HEK293 (cell line): ENCODE results near the gene NLGN1.
A peak's percentile ranks its signal among the peaks of the same experiment; 100 is the strongest.

Source experiments
- CTCF ChIA-PET: fragments of 350-600 bp; formaldehyde crosslinking; extraction: SDS; loops from one replicate; lab custom pipeline; 2021; ENCODE audit warnings: antibody characterized with exemption; lab: Yijun Ruan, JAX
- POLR2A ChIA-PET: fragments of 300-600 bp; formaldehyde crosslinking; extraction: SDS; loops from one replicate; lab custom pipeline; 2020; ENCODE audit warnings: antibody characterized with exemption, inconsistent platforms; lab: Yijun Ruan, JAX
- H3K27ac ChIP-seq: fragments of 200-500 bp; sonication (Bioruptor generic); 2 replicates; pipeline ENCODE4 v1.5.1; 2014; ENCODE audit warnings: low read depth, low read length, control low read depth, inconsistent platforms; ENCODE audit errors: extremely low read depth
- H3K36me3 ChIP-seq, 2 experiments: fragments of 200-500 bp in 1 of 2; sonication (Bioruptor generic) in 1 of 2; 1 replicate in 1 of 2; 2 replicates in 1 of 2; pipeline ENCODE4 v1.5.1; 2014 to 2017; ENCODE audit warnings: inconsistent platforms in 2 of 2, low read length in 2 of 2; ENCODE audit not compliant: control insufficient read depth in 2 of 2, insufficient read depth in 1 of 2
- H3K4me1 ChIP-seq: fragments of 200-500 bp; sonication (Bioruptor generic); 2 replicates; pipeline ENCODE4 v1.5.1; 2014; ENCODE audit warnings: mild to moderate bottlenecking, low read length, inconsistent platforms; ENCODE audit not compliant: control insufficient read depth, insufficient read depth
- H3K4me3 ChIP-seq: 2 replicates; pipeline ENCODE4 v1.5.1; 2011; ENCODE audit warnings: low read depth, mild to moderate bottlenecking, control low read depth, low read length, moderate library complexity
- H3K9me3 ChIP-seq: fragments of 200-500 bp; sonication (Bioruptor generic); 2 replicates; pipeline ENCODE4 v1.5.1; 2014; ENCODE audit warnings: low read depth, low read length, inconsistent platforms; ENCODE audit not compliant: control insufficient read depth, insufficient read depth
- SP7 ChIP-seq: fragments of 450-650 bp; formaldehyde crosslinking; IDR thresholded peaks from 2 replicates; pipeline ENCODE4 v1.5.1; 2016; ENCODE audit warnings: missing biosample characterization, missing genetic modification characterization
- ZBTB8A ChIP-seq: fragments of 450-650 bp; formaldehyde crosslinking; IDR thresholded peaks from 2 replicates; pipeline ENCODE4 v1.5.1; 2016; ENCODE audit warnings: missing biosample characterization, missing genetic modification characterization
- ZNF121 ChIP-seq: fragments of 450-650 bp; formaldehyde crosslinking; IDR thresholded peaks from 2 replicates; pipeline ENCODE4 v1.5.1; 2016; ENCODE audit warnings: missing biosample characterization, missing genetic modification characterization
- ZNF324 ChIP-seq: fragments of 450-650 bp; formaldehyde crosslinking; IDR thresholded peaks from 2 replicates; pipeline ENCODE4 v1.5.1; 2016; ENCODE audit warnings: missing biosample characterization, missing genetic modification characterization
- ZNF335 ChIP-seq: fragments of 450-650 bp; formaldehyde crosslinking; conservative IDR thresholded peaks from 2 replicates; pipeline ENCODE4 v1.5.1; 2016; ENCODE audit warnings: missing biosample characterization, missing genetic modification characterization
- ZNF366 ChIP-seq: fragments of 450-650 bp; formaldehyde crosslinking; conservative IDR thresholded peaks from 2 replicates; pipeline ENCODE4 v1.5.1; 2016; ENCODE audit warnings: missing biosample characterization, missing genetic modification characterization
- ZNF510 ChIP-seq: fragments of 450-650 bp; formaldehyde crosslinking; IDR thresholded peaks from 2 replicates; pipeline ENCODE4 v1.5.1; 2018; ENCODE audit warnings: mild to moderate bottlenecking, missing genetic modification characterization, missing biosample characterization; ENCODE audit not compliant: insufficient replicate concordance
- ZNF521 ChIP-seq: fragments of 450-650 bp; formaldehyde crosslinking; IDR thresholded peaks from 2 replicates; pipeline ENCODE4 v1.5.1; 2017; ENCODE audit warnings: missing biosample characterization, mild to moderate bottlenecking, missing genetic modification characterization
- ZNF701 ChIP-seq: fragments of 450-650 bp; formaldehyde crosslinking; IDR thresholded peaks from 2 replicates; pipeline ENCODE4 v1.5.1; 2016; ENCODE audit warnings: missing biosample characterization, missing genetic modification characterization
- ZNF707 ChIP-seq: fragments of 450-650 bp; formaldehyde crosslinking; IDR thresholded peaks from 2 replicates; pipeline ENCODE4 v1.5.1; 2016; ENCODE audit warnings: missing biosample characterization, missing genetic modification characterization
- ZNF76 ChIP-seq: fragments of 450-650 bp; formaldehyde crosslinking; IDR thresholded peaks from 2 replicates; pipeline ENCODE4; 2016; ENCODE audit warnings: low read depth, missing biosample characterization, missing genetic modification characterization, borderline replicate concordance
- ZNF785 ChIP-seq: fragments of 450-650 bp; formaldehyde crosslinking; IDR thresholded peaks from 2 replicates; pipeline ENCODE4 v1.5.1; 2016; ENCODE audit warnings: missing biosample characterization, missing genetic modification characterization
- TF ChIP-seq, protein P1 (sequence below): fragments of 450-650 bp; formaldehyde crosslinking; IDR thresholded peaks from 2 replicates; pipeline ENCODE4 v1.5.1; 2016; ENCODE audit warnings: missing biosample characterization, missing genetic modification characterization
- TF ChIP-seq, protein P2 (sequence below): fragments of 450-650 bp; formaldehyde crosslinking; IDR thresholded peaks from 2 replicates; pipeline ENCODE4 v1.5.1; 2016; ENCODE audit warnings: missing biosample characterization, missing genetic modification characterization
- TF ChIP-seq, protein P3 (sequence below): fragments of 450-650 bp; formaldehyde crosslinking; optimal IDR thresholded peaks from 2 replicates; pipeline ENCODE3; 2016; ENCODE audit warnings: missing biosample characterization, mild to moderate bottlenecking, missing genetic modification characterization
- TF ChIP-seq, protein P4 (sequence below): fragments of 450-650 bp; formaldehyde crosslinking; IDR thresholded peaks from 2 replicates; pipeline ENCODE4 v1.5.1; 2016; ENCODE audit warnings: missing biosample characterization, missing genetic modification characterization

NLGN1 gene

DNA sequence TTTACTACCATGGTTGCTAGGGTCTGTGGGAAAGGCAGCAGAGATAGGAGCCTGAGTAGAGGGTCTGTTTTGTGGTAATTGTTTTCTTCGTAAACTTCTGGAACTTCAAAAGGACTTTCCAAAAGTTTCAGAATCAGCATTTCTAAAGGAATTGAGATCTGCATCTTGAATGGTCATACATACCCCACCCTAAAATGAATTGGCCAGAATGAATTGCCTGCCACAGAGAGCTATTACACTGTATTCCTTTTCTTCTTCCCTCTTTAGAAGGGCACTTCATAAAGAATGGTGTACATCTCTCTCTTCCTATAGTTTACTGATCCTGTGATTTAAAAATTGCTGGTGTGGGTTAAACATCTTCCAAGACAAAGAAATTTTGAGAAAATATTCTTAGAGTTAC lies 525.7 kb downstream of the NLGN1 start:
- Histone ChIP-seq H3K27ac (no peak overlapping the region), H3K4me3 (no peak overlapping the region), H3K36me3 (no peaks in the 10 kb centered on the region), H3K4me1 (no peaks in the 10 kb centered on the region), H3K9me3 (no peaks in the 10 kb centered on the region)
- ChIA-PET CTCF (no interaction called here), POLR2A (no interaction called here)
- TF ChIP-seq ZNF121 (no peak), ZNF324 (tag by site-specific recombination) (no peak), SP7 (tag by site-specific recombination) (no peak)
- TF ChIP-seq, protein P1, sequence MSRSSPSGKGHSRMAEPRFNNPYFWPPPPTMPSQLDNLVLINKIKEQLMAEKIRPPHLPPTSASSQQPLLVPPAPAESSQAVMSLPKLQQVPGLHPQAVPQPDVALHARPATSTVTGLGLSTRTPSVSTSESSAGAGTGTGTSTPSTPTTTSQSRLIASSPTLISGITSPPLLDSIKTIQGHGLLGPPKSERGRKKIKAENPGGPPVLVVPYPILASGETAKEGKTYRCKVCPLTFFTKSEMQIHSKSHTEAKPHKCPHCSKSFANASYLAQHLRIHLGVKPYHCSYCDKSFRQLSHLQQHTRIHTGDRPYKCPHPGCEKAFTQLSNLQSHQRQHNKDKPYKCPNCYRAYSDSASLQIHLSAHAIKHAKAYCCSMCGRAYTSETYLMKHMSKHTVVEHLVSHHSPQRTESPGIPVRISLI (tag by site-specific recombination) = no peak

DNA sequence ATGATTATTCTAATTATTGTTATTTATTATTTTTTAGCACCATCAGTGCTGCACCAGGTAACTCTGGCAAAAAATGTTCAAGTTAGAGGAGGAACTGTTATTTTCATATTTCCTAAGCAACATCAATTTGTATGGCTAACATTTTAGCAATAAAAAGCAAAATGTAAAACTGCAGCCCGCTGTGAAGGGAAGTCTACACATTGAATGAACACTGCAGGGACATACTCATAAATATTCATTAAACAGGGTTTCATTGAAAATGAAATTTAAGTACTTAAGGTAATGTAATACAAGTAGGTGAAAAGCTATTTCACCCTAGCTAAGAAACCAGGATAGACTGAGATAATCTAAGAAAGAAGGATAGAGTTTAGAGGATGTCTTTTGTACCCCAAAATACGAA lies 532.7 kb downstream of the NLGN1 start:
- no peak overlapping the region for H3K27ac ChIP-seq
- POLR2A ChIA-PET = no interaction called here
- TF ChIP-seq ZNF707 (tag by site-specific recombination) = no peak
- TF ChIP-seq ZNF366 (tag by site-specific recombination) = no peak
- no peaks in the 10 kb centered on the region for H3K36me3 ChIP-seq
- no peak overlapping the region for H3K4me3 ChIP-seq
- peaks cover 6% of the 10 kb centered on the region for H3K4me1 ChIP-seq
- no peaks in the 10 kb centered on the region for H3K9me3 ChIP-seq
- CTCF ChIA-PET = no interaction called here

DNA sequence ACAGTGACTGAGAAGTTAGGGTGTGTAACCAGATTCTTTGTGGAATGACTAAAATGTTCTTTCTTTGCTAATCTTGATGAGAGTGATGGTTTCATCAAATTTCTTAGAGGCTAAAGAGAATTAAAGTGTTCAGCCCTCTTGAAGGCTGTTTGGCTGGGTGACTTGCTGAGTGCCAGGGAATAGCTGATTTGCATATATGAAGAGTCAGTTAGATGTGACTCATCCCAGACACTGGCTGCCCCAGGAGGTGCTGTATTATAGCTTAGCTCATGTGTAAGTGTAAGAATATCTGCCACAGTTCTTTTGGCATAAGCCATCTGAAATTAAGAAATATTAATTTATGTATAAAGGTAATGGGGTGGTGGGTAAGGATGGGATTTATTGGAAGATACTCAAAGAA lies 535.1 kb downstream of the NLGN1 start:
- Histone ChIP-seq H3K4me3 (no peak overlapping the region), H3K4me1 (peaks cover 6% of the 10 kb centered on the region), H3K9me3 (no peaks in the 10 kb centered on the region), H3K36me3 (no peaks in the 10 kb centered on the region), H3K27ac (no peak overlapping the region)
- POLR2A ChIA-PET = no interaction called here
- TF ChIP-seq ZNF701 (tag by site-specific recombination) (no peak), ZNF76 (tag by site-specific recombination) (no peak), ZNF335 (peak; percentile 28; the same call in 1 of the 2 replicates), ZNF510 (peak; percentile 79), ZBTB8A (tag by site-specific recombination) (peak; percentile 35; the same call in 1 of the 2 replicates), ZNF785 (tag by site-specific recombination) (no peak), ZNF521 (tag by site-specific recombination) (no peak)
- TF ChIP-seq, protein P2, sequence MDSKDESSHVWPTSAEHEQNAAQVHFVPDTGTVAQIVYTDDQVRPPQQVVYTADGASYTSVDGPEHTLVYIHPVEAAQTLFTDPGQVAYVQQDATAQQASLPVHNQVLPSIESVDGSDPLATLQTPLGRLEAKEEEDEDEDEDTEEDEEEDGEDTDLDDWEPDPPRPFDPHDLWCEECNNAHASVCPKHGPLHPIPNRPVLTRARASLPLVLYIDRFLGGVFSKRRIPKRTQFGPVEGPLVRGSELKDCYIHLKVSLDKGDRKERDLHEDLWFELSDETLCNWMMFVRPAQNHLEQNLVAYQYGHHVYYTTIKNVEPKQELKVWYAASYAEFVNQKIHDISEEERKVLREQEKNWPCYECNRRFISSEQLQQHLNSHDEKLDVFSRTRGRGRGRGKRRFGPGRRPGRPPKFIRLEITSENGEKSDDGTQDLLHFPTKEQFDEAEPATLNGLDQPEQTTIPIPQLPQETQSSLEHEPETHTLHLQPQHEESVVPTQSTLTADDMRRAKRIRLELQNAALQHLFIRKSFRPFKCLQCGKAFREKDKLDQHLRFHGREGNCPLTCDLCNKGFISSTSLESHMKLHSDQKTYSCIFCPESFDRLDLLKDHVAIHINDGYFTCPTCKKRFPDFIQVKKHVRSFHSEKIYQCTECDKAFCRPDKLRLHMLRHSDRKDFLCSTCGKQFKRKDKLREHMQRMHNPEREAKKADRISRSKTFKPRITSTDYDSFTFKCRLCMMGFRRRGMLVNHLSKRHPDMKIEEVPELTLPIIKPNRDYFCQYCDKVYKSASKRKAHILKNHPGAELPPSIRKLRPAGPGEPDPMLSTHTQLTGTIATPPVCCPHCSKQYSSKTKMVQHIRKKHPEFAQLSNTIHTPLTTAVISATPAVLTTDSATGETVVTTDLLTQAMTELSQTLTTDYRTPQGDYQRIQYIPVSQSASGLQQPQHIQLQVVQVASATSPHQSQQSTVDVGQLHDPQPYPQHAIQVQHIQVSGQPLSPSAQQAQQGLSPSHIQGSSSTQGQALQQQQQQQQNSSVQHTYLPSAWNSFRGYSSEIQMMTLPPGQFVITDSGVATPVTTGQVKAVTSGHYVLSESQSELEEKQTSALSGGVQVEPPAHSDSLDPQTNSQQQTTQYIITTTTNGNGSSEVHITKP (tag by site-specific recombination) = no peak
- TF ChIP-seq, protein P3, sequence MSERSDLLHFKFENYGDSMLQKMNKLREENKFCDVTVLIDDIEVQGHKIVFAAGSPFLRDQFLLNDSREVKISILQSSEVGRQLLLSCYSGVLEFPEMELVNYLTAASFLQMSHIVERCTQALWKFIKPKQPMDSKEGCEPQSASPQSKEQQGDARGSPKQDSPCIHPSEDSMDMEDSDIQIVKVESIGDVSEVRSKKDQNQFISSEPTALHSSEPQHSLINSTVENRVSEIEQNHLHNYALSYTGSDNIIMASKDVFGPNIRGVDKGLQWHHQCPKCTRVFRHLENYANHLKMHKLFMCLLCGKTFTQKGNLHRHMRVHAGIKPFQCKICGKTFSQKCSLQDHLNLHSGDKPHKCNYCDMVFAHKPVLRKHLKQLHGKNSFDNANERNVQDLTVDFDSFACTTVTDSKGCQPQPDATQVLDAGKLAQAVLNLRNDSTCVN = no peak
- TF ChIP-seq, protein P4, sequence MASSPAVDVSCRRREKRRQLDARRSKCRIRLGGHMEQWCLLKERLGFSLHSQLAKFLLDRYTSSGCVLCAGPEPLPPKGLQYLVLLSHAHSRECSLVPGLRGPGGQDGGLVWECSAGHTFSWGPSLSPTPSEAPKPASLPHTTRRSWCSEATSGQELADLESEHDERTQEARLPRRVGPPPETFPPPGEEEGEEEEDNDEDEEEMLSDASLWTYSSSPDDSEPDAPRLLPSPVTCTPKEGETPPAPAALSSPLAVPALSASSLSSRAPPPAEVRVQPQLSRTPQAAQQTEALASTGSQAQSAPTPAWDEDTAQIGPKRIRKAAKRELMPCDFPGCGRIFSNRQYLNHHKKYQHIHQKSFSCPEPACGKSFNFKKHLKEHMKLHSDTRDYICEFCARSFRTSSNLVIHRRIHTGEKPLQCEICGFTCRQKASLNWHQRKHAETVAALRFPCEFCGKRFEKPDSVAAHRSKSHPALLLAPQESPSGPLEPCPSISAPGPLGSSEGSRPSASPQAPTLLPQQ (tag by site-specific recombination) = no peak
- CTCF ChIA-PET = interaction anchor here (0.6 to 1.4 kb wide), 3 partner anchors 70 to 85 kb away, joined by 3 read pairs; no protein-coding TSS in a partner anchor
